ENCODE measurements around the gene MSH4. TPM values are rescaled to one million over a fixed set of nuclear protein-coding genes. Genes with fewer than 3 reads are reported as not detected.
A peak's percentile ranks its signal among the peaks of the same experiment; 100 is the strongest.

Gene MSH4
- total and polyA plus RNA-seq, 10 donors: 0.17 to 0.85 (median 0.33) TPM

DNA sequence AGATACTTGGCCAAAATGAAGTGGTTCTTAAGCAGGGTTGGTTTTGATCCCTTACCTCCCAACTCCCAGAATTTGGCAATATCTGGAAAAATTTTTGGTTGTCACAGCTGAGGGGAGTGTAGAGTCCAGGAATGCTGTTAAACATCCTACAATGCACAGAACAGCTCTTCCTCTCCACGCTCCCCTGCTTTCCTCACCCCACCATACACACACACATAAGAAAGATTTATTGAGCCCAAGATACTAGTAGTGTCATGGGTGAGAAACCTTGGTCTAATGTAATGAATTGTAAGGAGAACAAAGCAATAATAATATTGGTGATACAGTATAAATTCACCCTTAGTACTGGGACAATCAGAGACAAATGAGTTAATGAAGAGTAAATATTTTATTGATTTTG, 87.8 kb downstream of the MSH4 start:
- Histone ChIP-seq H3K27me3 (replicated peaks in 1 of 7) (no peaks in the 10 kb centered on the region), H3K36me3 (no peaks in the 10 kb centered on the region), H3K4me1 (no peaks in the 10 kb centered on the region), H3K27ac (no peak overlapping the region), H3K4me3 (no peak overlapping the region), H3K9me3 (no peaks in the 10 kb centered on the region)
- no peak for TF ChIP-seq POLR2A (IDR thresholded peaks at IDR 0.05)
- intact Hi-C loops (cut with DNase I; ENCODE audit: low total_unique reads): no loop called here
- 82 to 92% (median 88%) methylated on average over 1 of the region's 1 CpG for WGBS, 5 donors
- no peak for DNase-seq

DNA sequence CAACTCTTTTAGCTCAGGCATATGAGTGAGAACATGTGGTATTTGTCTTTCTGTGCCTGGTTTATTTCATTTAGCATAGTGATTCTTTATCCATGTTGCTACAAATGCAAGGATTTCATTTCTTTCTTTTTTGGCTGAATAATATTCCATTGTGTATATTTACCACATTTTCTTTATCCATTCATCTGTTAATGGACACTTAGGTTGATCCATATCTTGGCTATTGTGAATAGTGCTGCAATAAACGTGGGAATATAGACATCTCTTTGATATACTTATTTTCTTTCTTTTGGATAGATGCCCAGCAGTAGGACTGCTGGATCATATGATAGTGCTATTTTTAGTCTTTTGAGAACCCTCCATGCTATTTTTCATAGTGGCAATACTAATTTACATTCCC, 104.7 kb downstream of the MSH4 start:
- TF ChIP-seq, protein P1, sequence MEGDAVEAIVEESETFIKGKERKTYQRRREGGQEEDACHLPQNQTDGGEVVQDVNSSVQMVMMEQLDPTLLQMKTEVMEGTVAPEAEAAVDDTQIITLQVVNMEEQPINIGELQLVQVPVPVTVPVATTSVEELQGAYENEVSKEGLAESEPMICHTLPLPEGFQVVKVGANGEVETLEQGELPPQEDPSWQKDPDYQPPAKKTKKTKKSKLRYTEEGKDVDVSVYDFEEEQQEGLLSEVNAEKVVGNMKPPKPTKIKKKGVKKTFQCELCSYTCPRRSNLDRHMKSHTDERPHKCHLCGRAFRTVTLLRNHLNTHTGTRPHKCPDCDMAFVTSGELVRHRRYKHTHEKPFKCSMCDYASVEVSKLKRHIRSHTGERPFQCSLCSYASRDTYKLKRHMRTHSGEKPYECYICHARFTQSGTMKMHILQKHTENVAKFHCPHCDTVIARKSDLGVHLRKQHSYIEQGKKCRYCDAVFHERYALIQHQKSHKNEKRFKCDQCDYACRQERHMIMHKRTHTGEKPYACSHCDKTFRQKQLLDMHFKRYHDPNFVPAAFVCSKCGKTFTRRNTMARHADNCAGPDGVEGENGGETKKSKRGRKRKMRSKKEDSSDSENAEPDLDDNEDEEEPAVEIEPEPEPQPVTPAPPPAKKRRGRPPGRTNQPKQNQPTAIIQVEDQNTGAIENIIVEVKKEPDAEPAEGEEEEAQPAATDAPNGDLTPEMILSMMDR (IDR thresholded peaks at IDR 0.05 in 8 of 11, conservative IDR thresholded peaks at IDR 0.05 in 3 of 11): no peak
- TF ChIP-seq POLR2A (IDR thresholded peaks at IDR 0.05) (no peak), POLR2AphosphoS5 (IDR thresholded peaks at IDR 0.05) (no peak)
- H3K27me3 ChIP-seq (replicated peaks in 1 of 7): no peaks in the 10 kb centered on the region
- no peak overlapping the region for H3K27ac ChIP-seq
- no peaks in the 10 kb centered on the region for H3K36me3 ChIP-seq
- intact Hi-C loops (cut with DNase I; ENCODE audit: low total_unique reads): no loop called here
- peaks cover 0 to 5% (median 0%) of the 10 kb centered on the region in 8 donors for H3K9me3 ChIP-seq
- WGBS, 5 donors: 51 to 70% (median 60%) methylated on average over 1 of the region's 1 CpG
- H3K4me3 ChIP-seq: no peak overlapping the region
- no peak for DNase-seq
- no peaks in the 10 kb centered on the region for H3K4me1 ChIP-seq

DNA sequence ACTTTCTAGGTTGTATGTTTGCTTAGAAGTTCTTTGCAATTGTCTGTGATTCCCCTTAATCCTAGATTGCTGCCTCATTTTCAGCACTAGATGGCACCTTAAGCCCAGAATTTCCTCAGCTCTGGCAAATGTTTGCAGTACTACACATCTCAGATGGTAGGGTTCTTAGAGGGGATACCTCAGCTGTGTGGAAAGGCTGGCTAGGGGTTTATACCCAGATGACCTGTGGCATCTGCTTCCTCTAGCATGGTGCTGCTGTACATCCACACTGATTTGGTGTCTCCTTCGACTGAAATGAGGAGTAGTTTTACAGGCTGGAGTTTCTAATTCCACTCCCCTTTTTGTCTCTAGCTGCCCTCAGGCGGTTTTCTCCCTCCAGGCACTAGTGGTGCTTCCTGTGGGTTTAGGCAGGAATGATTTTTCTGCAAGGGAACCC, 112.1 kb downstream of the MSH4 start:
- 39 to 67% (median 47%) methylated on average over 2 of the region's 2 CpGs for WGBS, 5 donors
- intact Hi-C loops (cut with DNase I; ENCODE audit: low total_unique reads): no loop called here

DNA sequence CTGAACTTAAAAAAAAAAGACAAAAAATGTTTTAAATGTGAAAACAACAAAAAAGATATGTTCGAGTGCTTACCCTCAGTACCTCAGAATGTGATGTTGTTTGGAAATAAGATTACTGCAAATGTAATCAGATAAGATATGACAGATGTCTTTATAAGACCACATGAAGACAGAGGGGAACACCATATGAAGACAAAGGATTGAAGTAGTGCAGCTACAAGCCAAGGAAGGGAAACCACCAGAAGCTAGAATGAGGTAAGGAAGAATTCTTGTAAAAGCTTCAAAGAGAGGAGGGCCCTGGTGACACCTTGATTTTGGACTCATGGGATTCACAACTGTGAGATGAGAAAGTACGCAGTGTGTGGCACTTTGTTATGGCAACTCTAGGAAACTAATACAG, 120.2 kb downstream of the MSH4 start:
- H3K27me3 ChIP-seq (replicated peaks in 1 of 7): no peaks in the 10 kb centered on the region
- no peak for TF ChIP-seq POLR2AphosphoS5 (IDR thresholded peaks at IDR 0.05)
- TF ChIP-seq POLR2A (IDR thresholded peaks at IDR 0.05): no peak
- TF ChIP-seq, protein P1 (IDR thresholded peaks at IDR 0.05 in 8 of 11, conservative IDR thresholded peaks at IDR 0.05 in 3 of 11): no peak
- no peak overlapping the region for H3K27ac ChIP-seq
- intact Hi-C loops (cut with DNase I; ENCODE audit: low total_unique reads): no loop called here
- no peaks in the 10 kb centered on the region for H3K9me3 ChIP-seq
- no peak for DNase-seq
- no peaks in the 10 kb centered on the region for H3K4me1 ChIP-seq
- no peaks in the 10 kb centered on the region for H3K36me3 ChIP-seq
- no peak overlapping the region for H3K4me3 ChIP-seq
- 74 to 85% (median 80%) methylated on average over 2 of the region's 2 CpGs for WGBS, 5 donors

More for the DNA sequence above, 112.1 kb downstream of the MSH4 start:
- no peak overlapping the region for H3K4me3 ChIP-seq
- H3K4me1 ChIP-seq: no peaks in the 10 kb centered on the region
- no peaks in the 10 kb centered on the region for H3K27me3 ChIP-seq (replicated peaks in 1 of 7)
- DNase-seq: no peak
- no peak overlapping the region for H3K27ac ChIP-seq
- no peak for TF ChIP-seq POLR2AphosphoS5 (IDR thresholded peaks at IDR 0.05)
- TF ChIP-seq, protein P1 (IDR thresholded peaks at IDR 0.05 in 8 of 11, conservative IDR thresholded peaks at IDR 0.05 in 3 of 11): peak in 1 of 11 experiments; percentile 21
- no peaks in the 10 kb centered on the region for H3K36me3 ChIP-seq
- peaks cover 0 to 23% (median 19%) of the 10 kb centered on the region in 8 donors for H3K9me3 ChIP-seq

DNA sequence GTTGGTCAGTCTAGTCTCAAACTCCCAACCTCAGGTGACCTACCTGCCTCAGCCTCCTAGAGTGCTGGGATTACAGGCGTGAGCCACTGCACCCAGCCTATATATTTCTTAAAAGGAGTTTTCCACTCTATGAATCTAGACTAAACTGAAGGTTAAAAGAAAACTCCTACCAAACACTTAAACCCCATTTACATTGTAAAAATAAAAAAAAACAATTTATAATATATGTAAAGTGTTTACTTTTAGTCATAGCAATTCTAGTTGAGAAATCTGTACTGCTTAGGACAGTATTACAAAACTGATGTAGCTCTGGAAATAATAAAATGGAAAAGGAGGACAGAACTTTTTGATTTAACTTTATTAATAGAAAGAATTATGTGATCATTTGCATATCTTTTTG, 126.0 kb downstream of the MSH4 start:
- no peaks in the 10 kb centered on the region for H3K27me3 ChIP-seq (replicated peaks in 1 of 7)
- no peak for DNase-seq
- no peaks in the 10 kb centered on the region for H3K9me3 ChIP-seq
- 85 to 97% (median 92%) methylated on average over 1 of the region's 1 CpG for WGBS, 5 donors
- no peak overlapping the region for H3K4me3 ChIP-seq
- TF ChIP-seq POLR2AphosphoS5 (IDR thresholded peaks at IDR 0.05): no peak
- TF ChIP-seq, protein P1 (IDR thresholded peaks at IDR 0.05 in 8 of 11, conservative IDR thresholded peaks at IDR 0.05 in 3 of 11): no peak
- no peak for TF ChIP-seq POLR2A (IDR thresholded peaks at IDR 0.05)
- H3K36me3 ChIP-seq: no peaks in the 10 kb centered on the region
- intact Hi-C loops (cut with DNase I; ENCODE audit: low total_unique reads): no loop called here
- no peaks in the 10 kb centered on the region for H3K4me1 ChIP-seq
- no peak overlapping the region for H3K27ac ChIP-seq

All from spleen (tissue), 11 donors.